Hepatocyte (in vitro differentiated cells): Measurements from ENCODE around the gene ZNF536. TPM values are rescaled to one million over a fixed set of nuclear protein-coding genes. Genes with fewer than 3 reads are reported as not detected.

ENCODE experiments used
- DNase-seq: peaks from one replicate; pipeline ENCODE4 v3.0.0-alpha.2; 2016; ENCODE audit warnings: low spot score
- H2AFZ ChIP-seq: fragments of 200-600 bp; sonication (generic); 2 replicates; pipeline ENCODE4 v1.6.0; 2016; ENCODE audit warnings: antibody characterized with exemption, mild to moderate bottlenecking
- H3K27ac ChIP-seq: fragments of 200-600 bp; sonication (generic); 2 replicates; pipeline ENCODE4 v1.5.1; 2016; ENCODE audit warnings: mild to moderate bottlenecking
- H3K27me3 ChIP-seq: fragments of 200-600 bp; sonication (generic); 2 replicates; pipeline ENCODE4 v1.6.1; 2016
- H3K36me3 ChIP-seq: fragments of 200-600 bp; sonication (generic); replicated peaks from 2 replicates; pipeline ENCODE4 v1.5.1; 2016; ENCODE audit warnings: low read depth; ENCODE audit not compliant: insufficient read depth
- H3K4me1 ChIP-seq: fragments of 200-600 bp; sonication (generic); 2 replicates; pipeline ENCODE4 v1.5.1; 2016; ENCODE audit warnings: mild to moderate bottlenecking, moderate library complexity; ENCODE audit not compliant: insufficient read depth
- H3K4me2 ChIP-seq: fragments of 200-600 bp; sonication (generic); 2 replicates; pipeline ENCODE4 v1.6.0; 2016
- H3K4me3 ChIP-seq: fragments of 200-600 bp; sonication (generic); 2 replicates; pipeline ENCODE4 v1.5.1; 2016; ENCODE audit warnings: mild to moderate bottlenecking
- H3K79me2 ChIP-seq: fragments of 200-600 bp; sonication (generic); 2 replicates; pipeline ENCODE4 v1.6.0; 2017; ENCODE audit warnings: mild to moderate bottlenecking
- H3K9me2 ChIP-seq: fragments of 200-600 bp; sonication (generic); replicated peaks from 2 replicates; pipeline ENCODE4 v1.6.0; 2017; ENCODE audit warnings: mild to moderate bottlenecking; ENCODE audit not compliant: insufficient read depth
- H3K9me3 ChIP-seq: fragments of 200-600 bp; sonication (generic); 2 replicates; pipeline ENCODE4 v1.5.1; 2016; ENCODE audit warnings: low read depth, mild to moderate bottlenecking
- H4K20me1 ChIP-seq: fragments of 200-600 bp; sonication (generic); 2 replicates; pipeline ENCODE4 v1.6.0; 2016; ENCODE audit warnings: mild to moderate bottlenecking; ENCODE audit not compliant: insufficient read depth, poor library complexity, severe bottlenecking
- CTCF ChIP-seq: fragments of 200-600 bp; sonication (generic); IDR thresholded peaks from 2 replicates; pipeline ENCODE4 v1.5.1; 2016; ENCODE audit warnings: antibody characterized with exemption, mild to moderate bottlenecking; ENCODE audit not compliant: poor library complexity
- EZH2 ChIP-seq: fragments of 200-600 bp; sonication (generic); IDR thresholded peaks from 2 replicates; pipeline ENCODE4 v1.6.1; 2016; ENCODE audit warnings: antibody characterized with exemption, mild to moderate bottlenecking, borderline replicate concordance
- EZH2phosphoT487 ChIP-seq: fragments of 200-600 bp; sonication (generic); IDR thresholded peaks from one replicate; pipeline ENCODE4 v1.6.1; 2018; ENCODE audit warnings: antibody characterized with exemption, mild to moderate bottlenecking, low read depth, moderate library complexity; ENCODE audit not compliant: unreplicated experiment, severe bottlenecking
- whole genome bisulfite sequencing: methylation state at CpG from one replicate; pipeline ENCODE4 v1.1.6; 2016; ENCODE audit warnings: low lambda C conversion rate; ENCODE audit errors: missing lambda C conversion rate; 5-methylcytosine and 5-hydroxymethylcytosine counted together
- polyA plus RNA-seq: library from polyadenylated mRNA; unstranded; fragments of >200 nt; fragmentation: Nextera tagmentation; extraction: Ambion mirVana; gene quantifications from 2 replicates; pipeline ENCODE4 v1.2.1, GENCODE V29; 2016
- total RNA-seq: library from RNA; depleted of rRNA; stranded (reverse); fragments of >200 nt; gene quantifications from 2 replicates; pipeline ENCODE4 v1.2.3, GENCODE V29; 2014

ZNF536 gene
- total and polyA plus RNA-seq, 2 experiments from 2014 or later, result 4.1 to 7.5 TPM

- WGBS, result 81% methylated on average over 9 of the region's 9 CpGs
- no peaks in the 10 kb centered on the region for H3K9me2 ChIP-seq
- no peaks in the 10 kb centered on the region for H4K20me1 ChIP-seq
- no peaks in the 10 kb centered on the region for H3K4me1 ChIP-seq
- H3K79me2 ChIP-seq, result no peaks in the 10 kb centered on the region
- no peak overlapping the region for H3K4me3 ChIP-seq
- no peak overlapping the region for H3K27ac ChIP-seq
- DNase-seq, result no peak
- H2AFZ ChIP-seq, result no peak overlapping the region
- TF ChIP-seq EZH2phosphoT487, result no peak
- TF ChIP-seq CTCF, result no peak
- no peak for TF ChIP-seq EZH2
- no peaks in the 10 kb centered on the region for H3K36me3 ChIP-seq
- no peak overlapping the region for H3K4me2 ChIP-seq
- no peaks in the 10 kb centered on the region for H3K9me3 ChIP-seq
- no peaks in the 10 kb centered on the region for H3K27me3 ChIP-seq
Observed at GRCh38 chr19:30425885-30426838, 54.0 kb downstream of the ZNF536 start.

- H3K27ac ChIP-seq, result no peak overlapping the region
- no peaks in the 10 kb centered on the region for H4K20me1 ChIP-seq
- H3K79me2 ChIP-seq, result no peaks in the 10 kb centered on the region
- no peaks in the 10 kb centered on the region for H3K9me3 ChIP-seq
- no peak overlapping the region for H3K4me2 ChIP-seq
- no peaks in the 10 kb centered on the region for H3K27me3 ChIP-seq
- no peak for TF ChIP-seq EZH2
- TF ChIP-seq CTCF, result no peak
- no peak for TF ChIP-seq EZH2phosphoT487
- H2AFZ ChIP-seq, result no peak overlapping the region
- H3K36me3 ChIP-seq, result no peaks in the 10 kb centered on the region
- no peak overlapping the region for H3K4me3 ChIP-seq
- H3K9me2 ChIP-seq, result no peaks in the 10 kb centered on the region
- no peak for DNase-seq
- H3K4me1 ChIP-seq, result no peaks in the 10 kb centered on the region
Observed at GRCh38 chr19:30426864-30427263, 54.7 kb downstream of the ZNF536 start.

- TF ChIP-seq CTCF, result no peak
- TF ChIP-seq EZH2, result no peak
- TF ChIP-seq EZH2phosphoT487, result no peak
- Histone ChIP-seq H3K4me3 (no peak overlapping the region), H3K27ac (no peak overlapping the region), H3K27me3 (no peaks in the 10 kb centered on the region), H3K4me2 (no peak overlapping the region), H4K20me1 (no peaks in the 10 kb centered on the region), H3K9me3 (no peaks in the 10 kb centered on the region), H3K79me2 (no peaks in the 10 kb centered on the region), H3K4me1 (no peaks in the 10 kb centered on the region), H3K36me3 (no peaks in the 10 kb centered on the region), H3K9me2 (no peaks in the 10 kb centered on the region), H2AFZ (no peak overlapping the region)
- no peak for DNase-seq
- WGBS, result 88% methylated on average over 6 of the region's 6 CpGs
Observed at GRCh38 chr19:30428092-30428680, 56.0 kb downstream of the ZNF536 start.
